HG03469 (cell line): ENCODE measurements around the gene FTL.

ENCODE experiments used
- ATAC-seq: cut with Tn5 transposase; IDR thresholded peaks from one replicate; pipeline ENCODE4 v1.9.1; 2021; ENCODE audit warnings: mild to moderate bottlenecking, moderate library complexity, moderate number of reproducible peaks; ENCODE audit not compliant: unreplicated experiment

The FTL gene

GRCh38 chr19:48945415-48945814, 19.7 kb upstream of the FTL start:
- no peak for ATAC-seq

- ATAC-seq: no peak
Measured at GRCh38 chr19:48945817-48946216, 19.3 kb upstream of the FTL start.

GRCh38 chr19:48946463-48947257, 18.4 kb upstream of the FTL start:
- ATAC-seq: no peak

GRCh38 chr19:48947258-48947542, 17.9 kb upstream of the FTL start:
- no peak for ATAC-seq

DNA sequence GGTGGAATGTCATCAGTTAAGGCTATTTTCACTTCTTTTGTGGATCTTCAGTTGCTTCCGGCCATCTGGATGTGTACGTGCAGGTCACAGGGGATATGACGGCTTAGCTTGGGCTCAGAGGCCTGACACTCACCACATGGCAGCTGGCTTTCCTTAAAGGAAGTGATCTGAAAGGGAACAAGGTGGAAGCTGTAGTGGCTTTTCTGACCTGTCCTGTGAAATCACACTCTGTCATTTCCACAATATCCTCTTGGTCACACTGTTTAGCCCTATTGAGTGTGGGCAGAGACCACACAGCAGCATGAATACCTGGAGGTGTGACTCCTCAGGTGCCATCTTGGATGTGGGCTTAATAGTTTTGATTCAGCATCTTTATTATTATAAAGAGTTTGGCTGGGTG, 14.9 kb upstream of the FTL start:
- ATAC-seq: no peak

- no peak for ATAC-seq
Measured at GRCh38 chr19:48950830-48951519, 14.1 kb upstream of the FTL start.

DNA sequence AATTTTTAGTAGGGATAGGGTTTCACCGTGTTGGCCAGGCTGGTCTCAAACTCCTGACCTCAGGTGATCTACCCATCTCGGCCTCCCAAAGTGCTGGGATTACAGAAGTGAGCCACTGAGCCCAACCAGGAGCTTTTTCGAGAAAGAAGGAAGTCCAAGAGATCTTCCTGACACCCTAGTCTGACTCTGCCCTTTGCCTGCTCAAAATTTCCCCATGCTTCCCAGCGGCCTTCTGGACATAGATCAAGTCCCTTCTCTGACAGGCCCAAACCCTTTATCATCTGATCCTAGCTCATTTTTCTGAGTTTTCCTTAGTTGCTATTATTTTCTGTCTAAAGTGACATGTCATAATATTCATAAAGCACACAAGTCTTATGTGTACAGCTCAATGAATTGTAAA, 12.0 kb upstream of the FTL start:
- no peak for ATAC-seq

DNA sequence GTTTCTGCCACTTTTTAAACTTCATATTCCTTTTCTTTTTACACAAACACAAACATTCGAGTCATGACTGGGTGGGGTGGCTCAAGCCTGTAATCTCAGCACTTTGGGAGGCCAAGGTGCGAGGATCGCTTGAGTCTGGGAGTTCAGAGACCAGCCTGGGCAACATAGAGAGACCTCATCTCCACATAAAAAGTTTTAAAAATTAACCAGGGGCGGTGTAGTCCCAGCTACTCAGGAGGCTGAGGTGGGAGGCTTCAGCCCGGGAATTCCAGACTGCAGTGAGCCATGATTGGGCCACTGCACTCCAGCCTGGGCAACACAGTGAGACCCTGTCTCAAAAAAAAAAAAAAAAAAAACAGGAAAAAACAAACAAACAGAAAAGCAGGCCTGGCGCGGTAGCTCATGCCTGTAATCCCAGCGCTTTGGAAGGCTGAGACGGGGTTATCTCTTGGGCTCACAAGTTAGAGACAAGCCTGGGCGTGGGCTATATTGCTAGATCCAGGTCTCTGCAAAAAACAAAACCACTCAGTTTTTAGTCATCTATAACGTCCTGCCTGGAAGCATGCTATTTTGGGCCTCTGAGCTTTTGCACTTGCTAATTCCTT, 11.0 kb upstream of the FTL start:
- ATAC-seq: no peak

GRCh38 chr19:48954595-48955307, 10.4 kb upstream of the FTL start, which contains the start of gene BAX:
BAX (plus strand) TSS chr19:48954875; CDS start chr19:48954929, 54 bp downstream.
- peak; percentile 66 for ATAC-seq

GRCh38 chr19:48955308-48955958, 9.7 kb upstream of the FTL start:
- no peak for ATAC-seq

- ATAC-seq: no peak
Measured at GRCh38 chr19:48958006-48958405, 7.1 kb upstream of the FTL start.

GRCh38 chr19:48959341-48960239, 5.5 kb upstream of the FTL start:
- no peak for ATAC-seq

GRCh38 chr19:48961051-48961649, 4.0 kb upstream of the FTL start:
- no peak for ATAC-seq

GRCh38 chr19:48961673-48962028, 3.5 kb upstream of the FTL start:
- ATAC-seq: no peak

- no peak for ATAC-seq
Measured at GRCh38 chr19:48962029-48962848, 2.9 kb upstream of the FTL start.

DNA sequence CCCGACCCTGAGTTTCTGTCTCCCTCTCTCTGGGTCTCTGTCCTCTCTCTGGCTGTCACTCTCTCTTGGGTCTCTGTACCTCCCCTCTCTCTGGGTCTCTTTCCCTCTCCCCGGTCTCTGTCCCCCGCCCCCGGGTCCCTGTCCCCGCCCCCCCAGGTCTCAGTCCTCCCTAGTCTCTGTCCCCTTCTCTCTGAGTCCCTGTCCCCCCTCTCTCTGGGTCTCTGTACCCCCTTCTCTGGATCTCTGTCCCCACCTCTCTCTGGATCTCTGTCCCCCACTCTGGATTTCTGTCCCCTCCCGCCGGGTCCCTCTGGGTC, 2.3 kb upstream of the FTL start:
- no peak for ATAC-seq

DNA sequence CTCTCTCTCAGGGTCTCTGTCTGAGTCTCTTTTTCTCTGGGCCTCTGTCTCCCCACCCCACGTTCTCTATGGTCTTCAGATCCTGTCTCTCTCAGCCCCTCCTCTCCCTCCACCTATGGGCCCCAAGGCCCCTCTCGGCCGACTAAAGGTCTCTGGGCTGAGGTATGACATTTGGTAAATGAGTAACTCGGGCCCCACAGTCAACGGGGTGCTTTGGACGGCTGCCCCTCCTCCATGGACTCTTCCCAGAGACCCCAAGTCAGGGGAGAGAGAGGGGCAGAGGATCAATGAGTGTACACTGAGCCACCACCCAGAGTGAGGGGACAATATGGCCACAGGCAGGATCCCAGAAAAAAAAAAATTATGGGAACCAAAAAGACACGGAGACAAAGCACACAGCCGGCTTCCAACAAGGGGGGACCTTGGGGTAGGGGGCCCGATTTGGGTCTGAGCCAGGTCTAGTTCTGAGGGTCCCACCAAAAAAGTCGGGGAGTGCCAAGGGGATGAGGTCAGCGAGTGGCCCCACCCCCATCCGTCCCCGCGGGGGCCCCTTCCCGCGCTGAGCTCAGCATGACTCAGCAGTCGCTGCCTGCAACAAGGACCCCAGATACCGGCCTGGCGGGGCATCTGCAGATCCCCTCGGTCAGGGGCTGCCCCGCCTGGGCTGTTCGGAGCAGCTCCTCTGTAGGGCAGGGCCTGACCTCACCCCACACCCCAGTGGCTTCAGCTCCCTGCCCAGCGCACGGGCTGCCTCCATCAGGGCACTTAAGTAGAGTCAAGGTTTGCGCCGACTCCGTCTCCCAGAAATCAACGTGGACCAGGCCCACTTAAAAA, 1.5 kb upstream of the FTL start:
- ATAC-seq: no peak
